CD4-positive, alpha-beta T cell treated with Interleukin-21 for 1 hour (primary cell): ENCODE measurements around the gene SETBP1.

Experiments
- DNase-seq: peaks from one replicate; pipeline ENCODE4 v3.0.0-alpha.2; 2020

Gene SETBP1

DNA sequence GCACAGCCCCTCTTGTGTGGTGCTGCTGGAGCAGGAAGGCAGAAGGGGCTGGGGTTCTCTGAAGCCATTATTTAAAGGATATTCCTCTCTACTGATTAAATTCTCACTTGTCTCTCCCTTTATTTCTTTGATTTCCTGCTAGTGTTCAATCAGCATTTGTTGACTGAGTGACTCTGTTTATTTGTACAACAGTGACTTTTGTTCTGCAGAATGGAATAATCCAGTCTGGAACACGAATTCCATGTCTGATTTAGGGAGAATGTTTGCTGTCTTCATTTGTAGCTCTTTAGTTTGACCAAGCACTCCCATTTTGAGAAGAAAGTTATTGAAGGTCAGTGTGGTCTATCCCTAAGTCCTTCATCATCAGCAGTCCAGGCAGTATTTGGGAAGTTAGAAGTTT, 141.2 kb downstream of the SETBP1 start:
- DNase-seq, result no peak

DNA sequence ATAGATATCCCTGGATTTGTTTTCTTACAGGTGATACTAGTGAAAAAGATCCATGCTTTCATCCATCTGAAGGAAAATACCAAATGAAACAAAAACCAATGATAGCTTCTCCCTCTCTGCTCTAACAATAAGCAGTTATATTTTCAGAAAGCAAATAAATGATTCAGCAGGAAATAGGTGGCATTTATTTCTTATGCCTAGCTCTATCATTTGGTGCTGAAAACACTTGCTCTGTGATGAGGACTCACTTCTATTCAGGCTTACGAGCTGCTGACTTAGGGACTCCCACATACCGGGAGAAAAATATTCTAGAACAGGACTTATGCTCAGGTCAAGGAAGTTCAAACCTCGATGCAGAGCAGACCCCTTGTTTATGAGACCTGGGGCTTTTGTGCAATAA, 142.6 kb downstream of the SETBP1 start:
- no peak for DNase-seq

DNA sequence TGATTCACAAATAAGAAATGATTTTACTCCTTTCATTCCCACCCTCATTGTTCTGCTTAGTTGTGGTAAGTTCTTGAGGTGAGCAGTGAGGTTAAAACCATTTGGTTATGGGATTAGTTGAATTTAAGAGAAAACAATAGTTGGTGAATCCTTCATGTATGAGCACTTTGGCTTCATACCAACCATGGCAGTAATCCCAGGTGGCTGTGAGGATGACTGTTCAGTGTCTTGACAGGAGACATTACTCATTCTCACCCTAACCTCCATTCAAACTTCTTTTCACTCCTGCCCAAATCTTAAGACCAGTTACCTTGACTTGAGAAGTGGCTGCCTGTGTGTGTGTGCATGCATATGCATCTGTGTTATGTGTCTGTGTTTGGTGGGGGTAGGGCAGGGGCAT, 143.1 kb downstream of the SETBP1 start:
- DNase-seq, result no peak

DNA sequence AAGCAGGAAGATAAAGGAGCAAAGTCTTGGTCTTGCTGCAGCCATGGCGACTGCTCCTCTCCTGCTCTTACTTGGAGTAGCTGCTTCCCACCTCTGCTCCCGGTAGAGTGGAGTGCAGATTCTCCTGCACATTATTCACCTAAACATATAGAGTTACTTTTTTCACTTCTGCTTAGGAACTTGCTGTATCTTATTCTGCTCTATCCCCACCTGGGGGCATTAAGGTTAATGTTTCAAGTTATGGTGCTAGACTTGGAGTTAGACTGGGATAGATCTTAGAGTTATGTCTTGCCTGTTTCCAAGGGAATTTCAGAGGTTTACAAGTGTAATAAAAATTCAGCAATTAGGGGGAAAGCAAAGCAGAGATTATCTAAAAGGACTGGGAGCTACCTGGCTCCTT, 144.2 kb downstream of the SETBP1 start:
- DNase-seq, result no peak

DNA sequence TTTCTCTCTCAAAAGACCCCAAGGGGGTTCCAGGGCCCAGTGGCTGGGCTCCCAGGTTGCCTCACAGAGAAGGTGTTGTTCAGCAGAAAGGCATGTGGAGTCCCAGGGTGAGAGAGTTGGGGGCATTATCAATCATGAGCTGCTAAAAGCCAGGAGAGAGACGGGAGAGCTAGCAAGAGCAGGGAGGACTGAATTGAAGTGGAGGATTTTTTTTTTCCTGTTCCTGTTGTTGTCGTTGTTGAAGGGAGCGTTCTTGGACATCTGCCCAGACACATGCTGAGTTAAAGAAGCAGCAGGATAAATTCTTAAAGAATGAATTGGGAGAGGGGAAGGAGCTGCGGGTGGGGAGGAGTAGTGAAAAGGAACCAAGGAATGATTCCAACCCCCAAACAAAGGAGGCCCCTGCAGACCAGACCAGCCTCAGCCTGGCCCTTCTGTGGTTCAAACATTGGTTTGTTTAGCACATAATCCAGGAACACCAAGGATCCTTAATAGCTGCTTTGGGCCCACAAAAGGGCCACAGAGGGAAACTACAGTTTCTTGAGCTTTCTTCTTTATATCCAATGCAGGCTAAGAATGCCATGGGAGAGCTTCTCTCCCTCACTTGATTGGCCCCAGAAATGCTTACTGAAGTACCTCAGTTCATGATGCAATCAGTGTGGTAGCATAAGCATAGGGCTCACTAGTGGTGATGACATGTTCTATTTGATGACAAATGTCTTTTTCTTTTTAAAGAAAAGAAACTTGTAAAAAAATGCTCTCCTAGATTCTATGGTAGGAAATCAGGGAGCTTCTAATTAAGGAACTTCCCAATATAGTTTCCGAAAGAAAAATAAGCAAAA, 146.0 kb downstream of the SETBP1 start:
- DNase-seq, result no peak

DNA sequence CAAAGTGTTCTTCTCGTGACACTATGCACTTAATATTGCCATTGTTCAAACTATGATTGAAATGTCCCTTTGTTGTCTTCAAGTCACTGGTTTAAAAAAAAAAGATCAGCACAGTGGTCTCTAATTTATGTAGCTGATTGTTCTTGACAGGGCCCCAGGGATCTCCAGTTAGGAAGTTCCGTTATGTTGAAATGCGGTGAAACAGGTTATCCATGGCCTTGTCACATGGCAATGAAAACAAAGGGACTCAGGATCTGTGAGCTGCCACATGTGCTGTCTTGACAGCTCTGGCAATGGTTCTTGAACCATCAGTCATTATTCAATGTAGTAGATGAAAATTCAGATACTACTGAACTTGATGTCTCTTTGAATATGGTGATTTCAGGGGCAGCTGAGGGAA, 147.4 kb downstream of the SETBP1 start:
- no peak for DNase-seq

DNA sequence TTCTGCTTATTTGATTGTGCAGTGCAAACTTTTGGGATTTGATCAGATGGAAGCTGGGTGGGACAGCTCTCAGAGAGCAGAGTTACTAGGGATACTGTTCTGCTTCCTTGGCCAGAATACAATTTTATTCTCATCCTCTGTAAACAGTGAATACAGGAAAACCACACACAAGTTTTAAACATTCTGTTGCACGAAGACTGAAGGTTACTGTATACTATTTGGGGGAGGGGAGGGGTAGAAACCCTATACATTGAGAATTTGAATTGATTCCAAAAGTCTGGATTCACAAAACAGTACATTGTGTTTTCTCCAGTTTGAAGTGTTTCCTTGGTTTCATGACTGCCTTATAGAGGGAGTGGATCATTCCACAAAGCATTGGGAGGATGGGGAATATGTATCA, 149.9 kb downstream of the SETBP1 start:
- no peak for DNase-seq

DNA sequence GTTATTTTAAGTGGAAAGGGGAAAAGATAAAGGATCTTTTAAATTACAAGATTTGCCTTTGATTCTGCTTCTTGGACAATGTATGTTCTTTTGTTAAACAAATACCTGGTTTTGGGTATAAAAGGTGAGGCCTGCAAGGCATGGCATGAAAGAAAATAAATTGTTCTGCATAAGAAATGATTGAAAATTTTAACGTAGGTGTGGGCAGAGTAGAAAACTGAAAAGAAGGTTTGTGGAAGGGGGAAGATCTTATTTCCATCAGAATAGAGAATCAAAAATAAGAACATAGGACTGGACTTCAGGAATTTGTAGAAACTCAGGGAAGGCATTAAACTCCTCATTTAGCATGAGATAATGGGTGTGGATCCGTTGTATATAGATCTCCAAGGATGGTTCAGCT, 153.1 kb downstream of the SETBP1 start:
- DNase-seq, result no peak

DNA sequence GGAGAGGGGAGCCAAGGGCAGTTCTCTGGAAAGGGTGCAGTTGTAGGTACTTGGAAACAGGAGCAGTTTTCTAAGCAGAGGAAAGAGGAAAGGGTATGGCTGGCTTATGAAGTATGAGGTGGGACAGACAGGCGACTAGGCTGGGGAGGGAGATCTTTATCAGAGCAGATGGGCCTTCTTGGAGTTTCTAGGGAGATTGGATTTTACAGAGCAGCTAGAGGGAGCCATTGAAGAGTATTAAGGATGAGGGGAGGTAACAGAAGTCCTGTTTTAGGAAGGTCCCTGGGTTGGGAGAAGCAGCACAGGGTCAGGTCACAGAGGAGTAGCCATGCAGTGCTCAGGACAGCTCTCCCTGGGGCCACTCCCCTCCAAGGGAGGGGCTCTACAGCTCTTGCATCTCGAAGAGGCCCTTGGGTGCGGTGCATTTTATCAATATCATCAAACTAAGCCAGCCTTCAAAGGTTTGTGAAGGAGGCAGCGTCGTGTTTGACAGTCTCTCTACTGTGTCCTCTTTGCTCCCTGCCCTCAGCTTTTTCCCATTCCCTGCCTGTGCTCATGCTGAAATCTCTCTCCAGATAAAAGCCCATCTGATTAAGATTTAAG, 154.3 kb downstream of the SETBP1 start:
- DNase-seq, result no peak

DNA sequence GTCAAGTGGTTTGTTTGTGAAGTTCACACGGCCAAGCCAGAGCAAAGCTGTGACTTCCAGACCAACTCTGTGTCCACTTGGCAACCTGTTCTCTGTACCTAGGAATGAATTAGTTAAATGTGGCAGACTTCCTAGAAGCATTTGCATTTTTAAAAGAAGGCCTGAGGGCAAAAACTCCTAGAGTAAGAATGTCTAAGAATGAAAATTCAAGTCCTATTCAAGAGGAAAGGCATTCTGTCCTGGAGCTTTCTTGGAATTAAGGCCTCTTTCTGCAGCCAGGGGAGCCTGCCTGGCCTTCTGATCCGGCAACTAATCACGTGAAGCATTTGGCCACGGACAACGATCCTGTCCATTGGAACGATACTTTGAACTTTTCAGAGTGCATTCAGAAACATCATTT, 155.0 kb downstream of the SETBP1 start:
- no peak for DNase-seq

DNA sequence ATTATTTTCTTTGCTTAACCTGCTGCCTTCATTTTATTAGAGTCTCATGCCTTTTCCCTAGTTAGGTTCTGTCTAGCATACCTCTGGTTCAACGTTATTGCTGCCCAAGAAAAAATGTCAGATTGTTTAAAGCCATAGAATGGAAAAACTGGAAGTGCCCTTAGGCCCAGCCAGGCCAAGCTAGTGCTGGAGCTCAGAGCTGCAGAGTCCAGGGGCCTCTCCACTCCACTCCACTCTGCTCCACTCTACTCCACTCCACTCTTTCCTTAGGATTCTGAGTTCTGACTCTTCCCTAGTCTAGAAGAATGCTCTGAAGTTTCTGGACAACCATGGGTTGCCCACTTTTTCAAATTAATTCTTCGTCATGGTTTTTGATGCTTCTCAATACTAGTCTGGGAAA, 155.6 kb downstream of the SETBP1 start:
- DNase-seq, result no peak

DNA sequence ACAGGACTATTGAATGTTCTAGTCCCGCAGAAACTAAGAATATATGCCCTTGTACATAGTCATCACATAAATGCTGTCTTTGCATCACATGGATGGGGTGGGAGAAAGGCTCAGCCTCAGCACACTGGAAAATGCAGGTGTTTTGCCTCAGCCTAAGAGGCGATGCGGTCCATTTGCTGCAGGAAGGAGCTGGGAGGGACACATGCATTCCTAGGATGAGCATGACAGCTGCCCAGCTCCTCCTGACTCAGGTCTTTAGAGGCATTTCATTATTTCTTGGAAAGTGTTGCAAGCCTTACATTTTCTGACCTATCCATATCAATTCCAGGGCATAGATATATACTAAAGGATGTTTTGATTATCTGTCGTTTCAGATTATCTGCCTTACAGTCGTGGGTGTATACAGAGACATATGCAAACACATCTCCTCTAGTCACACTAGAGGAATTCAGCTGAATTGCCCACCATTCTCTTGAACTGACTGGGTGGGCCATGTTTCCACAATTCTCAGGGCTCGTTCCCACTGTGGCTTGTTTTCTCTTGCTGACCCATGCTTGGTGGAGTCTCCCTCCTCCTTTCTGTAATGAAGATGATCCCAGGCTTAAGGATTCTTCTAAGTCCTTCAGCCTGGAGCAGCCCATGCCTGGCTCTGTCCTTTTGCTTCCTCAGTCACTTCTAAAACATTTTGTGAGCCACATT, 156.9 kb downstream of the SETBP1 start:
- no peak for DNase-seq

DNA sequence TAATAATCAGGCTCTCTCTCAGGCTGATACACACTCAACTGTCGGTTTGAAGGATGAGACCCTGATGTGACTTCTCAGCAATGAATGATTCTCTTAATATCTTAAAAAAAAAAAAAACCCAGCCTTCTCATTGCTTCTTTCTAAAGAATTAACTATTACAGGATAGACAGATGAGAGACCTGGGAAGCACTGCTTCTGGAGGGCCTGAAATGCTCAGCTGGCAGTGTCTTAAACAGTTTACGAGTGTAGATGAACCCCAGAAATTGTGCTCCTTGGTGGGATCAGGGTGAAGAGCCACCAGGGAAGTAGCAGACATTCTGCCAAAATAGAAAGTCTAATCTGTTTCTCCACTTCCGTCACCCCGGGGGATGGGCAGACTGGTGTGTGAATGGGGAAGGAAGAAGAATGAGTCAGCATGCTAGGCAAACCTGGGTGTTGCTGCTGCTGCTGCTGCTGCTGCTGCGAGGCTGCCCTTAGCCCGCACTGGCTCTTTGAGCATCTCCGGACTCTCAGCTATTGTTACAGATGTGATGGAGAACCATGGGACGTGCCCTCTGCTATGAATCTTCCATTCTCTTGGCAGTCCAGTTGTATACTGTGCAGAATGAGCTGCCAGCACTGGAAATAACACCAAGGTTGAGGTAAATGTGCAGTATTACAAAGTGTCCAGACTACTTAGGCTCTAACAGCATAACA, 158.4 kb downstream of the SETBP1 start:
- peak; percentile 65 for DNase-seq

DNA sequence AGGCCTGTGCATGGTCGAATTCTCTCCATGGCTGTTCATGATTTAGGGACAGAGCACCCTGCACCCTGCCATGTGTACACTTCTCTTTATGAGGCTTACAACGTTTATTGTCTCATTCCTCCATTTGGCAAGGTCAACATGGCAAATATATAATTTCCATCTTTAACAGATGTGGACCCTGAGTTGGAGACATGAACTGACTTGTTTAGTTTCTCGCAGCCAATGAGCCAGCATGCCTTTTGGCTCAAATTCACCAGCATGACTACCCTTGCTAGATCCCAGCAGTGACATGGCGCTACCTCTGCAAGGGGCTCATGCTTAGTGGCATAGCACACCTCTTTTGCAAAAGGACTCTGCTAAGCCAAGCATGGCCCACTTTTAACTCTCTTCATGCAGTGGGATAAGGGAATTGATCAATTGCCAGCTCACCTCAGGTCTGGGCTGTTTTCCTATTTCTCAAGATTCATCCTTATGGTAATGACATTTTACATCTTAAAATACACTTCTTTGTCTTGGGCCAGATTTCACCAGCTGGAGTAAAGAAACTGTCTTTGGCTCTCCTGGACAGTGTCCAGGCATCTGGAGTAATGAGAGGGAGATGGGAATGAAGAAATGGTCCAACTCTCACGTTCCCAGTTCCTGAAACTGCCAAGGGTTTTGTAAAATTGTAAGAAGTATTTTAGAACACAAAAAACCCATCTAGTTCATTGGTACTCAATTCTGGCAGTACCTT, 159.5 kb downstream of the SETBP1 start:
- no peak for DNase-seq

DNA sequence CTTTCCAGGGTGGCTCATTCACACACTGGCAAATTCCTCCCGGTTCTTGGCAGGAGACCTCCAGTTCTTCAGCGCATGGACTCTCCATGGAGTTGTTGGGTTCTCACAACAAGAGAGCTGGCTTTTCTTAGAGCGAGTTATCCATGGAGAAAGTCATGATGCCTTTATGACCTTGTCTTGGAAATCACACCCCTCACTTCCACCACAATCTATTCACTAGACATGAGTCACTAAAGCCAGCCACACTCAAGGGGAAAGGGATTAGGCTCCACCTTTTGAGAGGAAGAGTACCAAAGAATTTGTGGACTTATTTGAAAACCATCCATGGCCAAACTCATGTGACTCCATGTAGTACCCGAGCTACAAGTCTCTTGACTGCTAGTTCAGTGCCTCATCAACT, 160.5 kb downstream of the SETBP1 start:
- no peak for DNase-seq

DNA sequence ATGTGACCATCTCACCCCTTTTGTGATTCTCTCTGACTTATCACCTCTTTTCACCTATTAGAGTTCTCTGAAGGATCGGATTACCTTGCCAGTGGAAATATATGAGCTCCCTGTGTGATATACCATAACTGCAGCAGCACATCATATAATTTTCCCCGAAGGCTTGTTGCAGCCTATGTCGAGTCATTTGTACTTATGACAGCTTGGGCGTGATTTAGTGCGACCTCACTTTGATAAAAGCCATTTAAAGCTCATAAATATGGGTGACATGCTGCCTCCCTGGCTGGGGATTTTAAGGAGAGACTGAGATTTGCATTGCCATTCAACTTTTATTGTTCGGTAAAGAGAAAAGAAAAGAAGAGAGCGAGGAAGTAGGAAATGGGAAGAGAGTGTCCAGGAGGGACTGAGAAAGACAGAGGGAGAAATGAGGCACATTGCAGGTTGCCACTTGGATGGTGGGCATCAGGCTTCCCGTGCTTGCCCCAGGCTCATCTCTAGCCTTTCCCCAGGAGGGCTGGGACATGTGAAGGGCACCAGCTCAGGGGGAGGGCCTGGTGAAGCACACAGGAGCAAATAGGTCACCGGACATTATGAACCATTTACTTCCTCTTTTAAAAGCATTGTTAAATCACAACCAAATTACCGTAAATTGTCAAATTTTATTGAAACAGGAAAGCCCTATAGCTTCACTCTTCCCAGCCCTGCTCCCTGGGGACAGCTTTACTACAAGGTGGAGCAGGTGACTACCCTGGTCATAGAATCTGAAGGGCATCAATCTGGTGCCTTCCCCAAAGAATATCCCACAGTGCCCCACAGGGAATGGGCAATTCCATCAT, 161.3 kb downstream of the SETBP1 start:
- DNase-seq, result no peak

DNA sequence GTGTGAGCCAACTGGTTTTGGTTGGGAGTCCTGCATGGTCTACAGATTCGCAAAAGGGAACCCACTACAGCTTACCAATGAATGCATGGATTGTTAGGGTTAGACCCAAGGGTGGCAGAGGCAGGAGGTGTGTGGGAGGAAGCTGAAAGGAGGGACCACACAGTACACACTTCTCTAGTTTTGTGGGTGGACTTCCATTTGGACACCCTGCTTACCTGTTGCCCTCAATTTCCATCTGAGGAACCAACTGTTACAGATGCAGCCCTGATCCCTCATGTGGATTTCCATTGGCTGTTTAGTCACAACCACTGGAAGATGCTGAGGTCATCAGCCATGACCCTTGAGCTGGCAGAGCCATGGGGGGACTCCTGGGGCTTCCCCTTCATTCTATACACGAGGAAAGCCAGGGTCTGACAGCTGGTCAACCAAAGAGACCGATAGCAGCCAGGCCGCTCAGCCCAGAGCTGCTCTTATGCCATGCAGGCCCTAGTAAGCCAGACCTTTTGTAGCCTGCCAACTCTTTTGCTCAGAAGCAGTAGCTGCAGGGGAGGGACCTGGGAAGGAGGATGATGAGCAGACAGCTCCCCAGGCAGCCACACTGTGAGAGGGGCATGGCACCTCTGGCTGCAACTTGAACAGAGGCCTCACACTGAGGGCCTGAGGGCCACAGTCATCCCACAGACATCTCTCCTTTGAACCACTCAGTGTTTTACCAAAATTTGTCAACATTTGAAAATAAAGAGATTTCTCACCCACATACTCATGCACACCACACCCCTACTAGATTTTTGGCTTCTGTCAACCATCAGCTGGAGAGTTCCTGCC, 162.1 kb downstream of the SETBP1 start:
- no peak for DNase-seq

DNA sequence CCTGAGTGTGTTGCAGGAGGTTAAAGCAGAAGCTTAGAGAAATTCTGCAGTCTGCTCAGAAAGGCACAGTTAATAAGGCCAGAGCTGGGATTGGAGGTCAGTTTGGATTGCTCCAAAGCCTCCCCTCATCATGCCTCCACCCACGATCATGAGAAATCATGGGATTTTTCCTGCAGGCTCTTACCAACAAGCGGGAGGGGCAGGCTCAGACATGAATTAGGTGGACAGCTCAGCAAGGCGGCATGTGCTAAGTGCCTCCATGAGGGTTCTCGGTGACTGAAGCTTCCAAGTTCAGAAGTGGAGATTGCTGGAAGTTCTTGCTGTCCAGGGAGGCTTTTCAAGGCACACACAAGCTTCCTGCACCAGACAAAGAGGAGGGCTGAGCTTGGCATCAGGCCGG, 163.8 kb downstream of the SETBP1 start:
- no peak for DNase-seq

DNA sequence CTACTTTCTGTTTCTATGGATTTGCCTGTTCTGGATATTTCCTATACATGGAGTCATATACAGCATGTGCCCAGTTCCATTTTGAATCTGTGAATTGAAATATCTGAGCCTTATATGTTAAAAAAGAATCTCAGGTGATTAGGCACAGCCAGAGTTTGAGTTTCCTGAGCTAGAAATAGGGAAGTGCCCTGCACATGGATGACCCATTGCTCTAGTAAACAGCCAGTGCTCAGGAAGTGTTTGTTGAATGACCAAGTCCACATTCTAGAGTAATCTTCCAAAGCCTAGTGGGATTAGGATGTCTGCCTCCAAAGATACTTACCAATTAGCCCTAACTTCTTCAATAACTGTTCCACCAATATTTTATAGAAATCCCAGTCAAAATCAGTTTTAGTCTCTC, 165.8 kb downstream of the SETBP1 start:
- DNase-seq, result no peak

DNA sequence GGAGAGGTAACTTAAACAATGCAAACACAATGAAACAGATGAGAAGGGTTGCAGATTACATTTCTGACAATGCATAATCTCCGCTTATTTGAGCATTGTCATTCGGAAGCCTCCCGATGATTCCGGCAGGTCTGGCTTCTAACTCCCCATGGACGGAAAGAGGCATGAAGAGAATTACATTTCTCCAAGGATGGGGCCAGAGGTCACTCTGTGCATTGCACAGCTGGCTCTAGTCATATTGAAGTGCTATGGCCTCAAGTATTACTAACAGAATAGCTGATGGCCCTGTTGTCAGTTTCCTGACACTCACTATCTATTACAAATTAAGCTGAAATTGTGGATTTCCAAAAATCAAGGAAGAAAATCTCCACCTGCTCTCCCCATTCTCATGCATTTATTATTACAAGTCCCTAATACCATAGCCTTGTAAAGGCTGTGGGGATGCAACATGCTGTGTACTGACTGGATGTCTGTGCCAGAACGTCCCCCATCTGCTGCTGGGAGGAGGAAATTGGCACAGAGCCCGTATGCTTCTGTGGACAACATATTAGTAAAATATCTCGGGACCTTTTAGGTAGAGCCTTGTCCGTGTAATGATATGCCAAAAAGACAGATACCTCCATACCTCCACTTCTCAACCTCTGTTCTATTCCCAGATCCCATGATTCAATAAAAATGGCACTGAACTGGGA, 168.1 kb downstream of the SETBP1 start:
- no peak for DNase-seq
